ENCODE measurements around the gene NES.

Gene NES

GRCh38 chr1:156704166-156704711 is 27.0 kb upstream of the NES start:
- DNase-seq, result no peak

GRCh38 chr1:156703741-156704140 is 26.5 kb upstream of the NES start:
- DNase-seq, result no peak

GRCh38 chr1:156703336-156703735 is 26.1 kb upstream of the NES start:
- DNase-seq, result no peak

GRCh38 chr1:156700736-156701531 is 23.7 kb upstream of the NES start:
- no peak for DNase-seq

GRCh38 chr1:156698995-156699394 is 21.8 kb upstream of the NES start:
- no peak for DNase-seq

GRCh38 chr1:156697481-156697880 is 20.3 kb upstream of the NES start:
- DNase-seq, result no peak

GRCh38 chr1:156696755-156697154 is 19.5 kb upstream of the NES start:
- no peak for DNase-seq

- DNase-seq, result no peak
Measured at GRCh38 chr1:156694690-156694962, 17.4 kb upstream of the NES start.

- DNase-seq, result no peak
Measured at GRCh38 chr1:156693848-156694689, 16.9 kb upstream of the NES start.

GRCh38 chr1:156692925-156693847 is 16.0 kb upstream of the NES start:
- DNase-seq, result no peak

GRCh38 chr1:156692441-156692924 is 15.3 kb upstream of the NES start:
- DNase-seq, result no peak

GRCh38 chr1:156691665-156692440 is 14.6 kb upstream of the NES start:
- DNase-seq, result no peak

GRCh38 chr1:156691191-156691590 is 14.0 kb upstream of the NES start:
- DNase-seq, result no peak

- no peak for DNase-seq
Measured at GRCh38 chr1:156690675-156691036, 13.4 kb upstream of the NES start.

GRCh38 chr1:156689953-156690674 is 12.9 kb upstream of the NES start:
- DNase-seq, result no peak

- DNase-seq, result peak; percentile 71
Measured at GRCh38 chr1:156689035-156689952, 12.1 kb upstream of the NES start.

- peak; percentile 42 for DNase-seq
Measured at GRCh38 chr1:156684227-156684782, 7.1 kb upstream of the NES start.

GRCh38 chr1:156682166-156682890 is 5.1 kb upstream of the NES start:
- no peak for DNase-seq
